Mesenchymal stem cell (in vitro differentiated cells and primary cell): ENCODE data around the gene CAPZB.

Experiments used
- DNase-seq: peaks from one replicate; pipeline ENCODE4 v3.0.0-alpha.2; 2013
- H2AFZ ChIP-seq: one replicate; pipeline ENCODE4 v1.6.1; 2013; ENCODE audit warnings: low read depth, mild to moderate bottlenecking, control low read depth, inconsistent platforms, low read length, moderate library complexity
- H2AK5ac ChIP-seq: 2 replicates; pipeline ENCODE4 v1.6.1; 2013; ENCODE audit warnings: low read length, moderate library complexity, mild to moderate bottlenecking, inconsistent platforms; ENCODE audit not compliant: severe bottlenecking
- H2BK120ac ChIP-seq: one replicate; pipeline ENCODE4 v1.6.1; 2013; ENCODE audit warnings: low read depth, mild to moderate bottlenecking, inconsistent platforms, low read length, moderate library complexity
- H2BK12ac ChIP-seq, 2 experiments: one replicate each; pipeline ENCODE4 v1.6.1; 2013; ENCODE audit warnings: inconsistent platforms in 2 of 2, low read length in 2 of 2, mild to moderate bottlenecking in 2 of 2, moderate library complexity in 2 of 2, control low read depth in 1 of 2
- H2BK15ac ChIP-seq: one replicate; pipeline ENCODE4 v1.6.1; 2013; ENCODE audit warnings: mild to moderate bottlenecking, low read depth, inconsistent platforms; ENCODE audit not compliant: poor library complexity, severe bottlenecking
- H2BK5ac ChIP-seq: 2 replicates; pipeline ENCODE4 v1.6.1; 2013; ENCODE audit warnings: low read depth, mild to moderate bottlenecking, low read length, control low read depth, inconsistent platforms; ENCODE audit not compliant: poor library complexity, severe bottlenecking
- H3K14ac ChIP-seq, 2 experiments: one replicate each; pipeline ENCODE4 v1.6.1; 2013; ENCODE audit warnings: inconsistent platforms in 2 of 2, low read length in 2 of 2, control low read depth in 1 of 2, mild to moderate bottlenecking in 1 of 2, moderate library complexity in 1 of 2
- H3K18ac ChIP-seq, 2 experiments: one replicate each; pipeline ENCODE4 v1.6.1; 2013; ENCODE audit warnings: inconsistent platforms in 2 of 2, low read length in 2 of 2, control low read depth in 1 of 2, low read depth in 1 of 2, mild to moderate bottlenecking in 1 of 2
- H3K23ac ChIP-seq, 2 experiments: one replicate each; pipeline ENCODE4 v1.6.1; 2013; ENCODE audit warnings: inconsistent platforms in 2 of 2, low read length in 2 of 2, mild to moderate bottlenecking in 2 of 2, moderate library complexity in 2 of 2, control low read depth in 1 of 2
- H3K27ac ChIP-seq: 2 replicates; pipeline ENCODE4 v1.5.1; 2013; ENCODE audit warnings: mild to moderate bottlenecking, moderate library complexity, low read length, control low read depth, inconsistent platforms; ENCODE audit not compliant: poor library complexity, severe bottlenecking
- H3K27me3 ChIP-seq, 2 experiments: 2 replicates each; pipeline versions ENCODE4 v1.6.1 to v1.7.0; 2013; ENCODE audit warnings: low read length in 2 of 2, mild to moderate bottlenecking in 2 of 2, moderate library complexity in 2 of 2, control low read depth in 1 of 2, inconsistent platforms in 1 of 2; ENCODE audit not compliant: control insufficient read depth in 1 of 2, insufficient read depth in 1 of 2
- H3K36me3 ChIP-seq, 2 experiments: 2 replicates each; pipeline versions ENCODE4 v1.6.1 to v1.7.0; 2013; ENCODE audit warnings: low read length in 2 of 2, control low read depth in 1 of 2, inconsistent platforms in 1 of 2, low read depth in 1 of 2, mild to moderate bottlenecking in 1 of 2; ENCODE audit not compliant: insufficient read depth in 2 of 2, control insufficient read depth in 1 of 2
- H3K4ac ChIP-seq, 2 experiments: one replicate each; pipeline ENCODE4 v1.6.1; 2013; ENCODE audit warnings: inconsistent platforms in 2 of 2, low read length in 2 of 2, mild to moderate bottlenecking in 2 of 2, moderate library complexity in 2 of 2, control low read depth in 1 of 2, low read depth in 1 of 2
- H3K4me1 ChIP-seq: 2 replicates; pipeline ENCODE4 v1.6.1; 2013; ENCODE audit warnings: low read depth, low read length, control low read depth; ENCODE audit not compliant: control insufficient read depth, insufficient read depth
- H3K4me2 ChIP-seq: 2 replicates; pipeline ENCODE4 v1.6.1; 2013; ENCODE audit warnings: low read length, mild to moderate bottlenecking, inconsistent platforms; ENCODE audit not compliant: poor library complexity, severe bottlenecking
- H3K4me3 ChIP-seq, 2 experiments: 2 replicates each; pipeline versions ENCODE4 v1.5.1 to v1.7.0; 2013; ENCODE audit warnings: low read length in 2 of 2, mild to moderate bottlenecking in 2 of 2, control low read depth in 1 of 2, low read depth in 1 of 2; ENCODE audit not compliant: insufficient read depth in 1 of 2
- H3K79me1 ChIP-seq: replicated peaks from 2 replicates; pipeline ENCODE4 v1.6.1; 2013; ENCODE audit warnings: mild to moderate bottlenecking, control low read depth, low read length, inconsistent platforms; ENCODE audit not compliant: poor library complexity, severe bottlenecking
- H3K9ac ChIP-seq: 2 replicates; pipeline ENCODE4 v1.7.0; 2013; ENCODE audit warnings: mild to moderate bottlenecking, low read length, moderate library complexity
- H3K9me3 ChIP-seq: 2 replicates; pipeline ENCODE4 v1.7.0; 2013; ENCODE audit warnings: mild to moderate bottlenecking, low read length; ENCODE audit not compliant: control insufficient read depth
- H4K8ac ChIP-seq: one replicate; pipeline ENCODE4 v1.6.1; 2013; ENCODE audit warnings: inconsistent platforms, mild to moderate bottlenecking, low read length, moderate library complexity
- H4K91ac ChIP-seq: one replicate; pipeline ENCODE4 v1.6.1; 2013; ENCODE audit warnings: mild to moderate bottlenecking, low read length, inconsistent platforms
- WGBS: methylation state at CpG from one replicate; pipeline ENCODE4 v1.1.7; 2013; ENCODE audit warnings: mixed read lengths; 5-methylcytosine and 5-hydroxymethylcytosine counted together

Gene CAPZB

DNA sequence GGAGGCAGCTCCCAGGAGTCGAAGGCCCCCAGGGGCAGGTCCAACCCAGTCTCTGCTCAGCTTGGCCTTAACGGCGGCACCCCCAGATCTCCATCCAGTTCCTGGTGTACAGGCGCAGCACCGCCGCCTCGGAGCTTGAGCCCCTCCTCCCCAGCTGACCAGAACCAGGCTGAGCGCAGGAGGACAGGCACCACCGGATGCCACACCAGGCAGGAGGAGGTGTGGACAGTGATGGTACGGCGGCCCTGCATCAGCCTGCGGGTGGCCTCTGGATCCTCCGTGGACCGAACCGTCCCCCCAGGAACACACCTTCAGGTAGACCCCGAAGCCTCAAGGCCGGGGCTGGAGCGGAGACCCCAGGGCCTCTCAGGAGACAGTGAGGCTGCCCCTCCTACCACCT lies 156.9 kb downstream of the CAPZB start:
- Histone ChIP-seq H3K4me2 (no peak overlapping the region), H3K14ac (no peak overlapping the region), H4K91ac (no peak overlapping the region), H2AFZ (no peak overlapping the region), H3K4me1 (no peaks in the 10 kb centered on the region), H2BK15ac (no peak overlapping the region), H3K27ac (no peak overlapping the region), H3K79me1 (peaks cover 17% of the 10 kb centered on the region), H3K9me3 (no peaks in the 10 kb centered on the region), H3K9ac (no peak overlapping the region), H3K23ac (no peak overlapping the region), H3K36me3 (peaks cover 64 to 81% of the 10 kb centered on the region in 2 experiments), H2AK5ac (no peak overlapping the region), H3K18ac (no peak overlapping the region), H3K4ac (no peak overlapping the region), H2BK120ac (no peak overlapping the region), H2BK12ac (no peak overlapping the region), H2BK5ac (no peak overlapping the region), H3K4me3 (no peak overlapping the region), H4K8ac (no peak overlapping the region), H3K27me3 (no peaks in the 10 kb centered on the region)
- 99% methylated on average over 18 of the region's 18 CpGs for WGBS
- no peak for DNase-seq

DNA sequence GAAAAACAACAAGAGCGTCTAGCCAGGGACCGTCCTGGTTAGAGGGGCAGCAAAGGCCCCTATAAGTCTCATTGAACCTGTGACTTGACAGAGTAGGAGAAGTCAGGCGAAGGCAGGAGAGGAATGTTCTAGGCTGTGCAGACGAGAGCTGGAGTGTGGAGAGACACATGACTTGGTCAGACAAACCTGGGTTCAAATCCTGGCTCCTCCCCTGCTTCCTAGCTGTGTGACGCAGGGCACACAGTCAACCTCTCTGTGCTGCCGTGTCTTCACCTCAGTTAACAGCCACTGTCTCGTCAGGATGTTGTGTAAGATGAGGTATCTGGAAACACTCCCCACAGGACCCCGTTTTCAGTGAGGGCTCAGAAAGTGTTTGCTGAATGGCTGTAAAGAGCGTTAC lies 157.6 kb downstream of the CAPZB start:
- no peak overlapping the region for H2BK120ac ChIP-seq
- no peak overlapping the region for H3K27ac ChIP-seq

DNA sequence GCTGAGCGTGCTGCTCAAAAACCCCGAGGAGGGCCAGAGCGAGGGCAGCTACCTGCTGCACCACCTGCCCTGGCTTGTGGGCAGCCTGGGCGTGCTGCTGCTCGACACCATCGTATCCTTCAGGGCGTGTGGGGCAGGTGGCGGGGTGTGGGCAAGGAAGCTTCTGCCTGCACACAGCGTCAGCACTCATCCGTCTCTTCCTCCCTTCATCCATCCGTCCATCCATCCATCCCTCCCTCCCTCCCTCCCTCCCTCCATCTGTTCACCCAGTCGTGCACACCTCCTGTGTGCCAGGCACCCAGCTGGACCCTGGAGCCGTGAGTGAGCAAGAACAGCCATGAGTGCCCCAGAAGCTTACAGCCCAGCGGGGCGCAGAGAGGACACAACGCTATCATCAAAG lies 158.0 kb downstream of the CAPZB start:
- Histone ChIP-seq H3K9me3 (no peaks in the 10 kb centered on the region), H3K18ac (no peak overlapping the region), H3K4me3 (no peak overlapping the region), H3K27me3 (no peaks in the 10 kb centered on the region), H2BK5ac (no peak overlapping the region), H3K36me3 (peaks cover 75 to 83% of the 10 kb centered on the region in 2 experiments), H2BK120ac (no peak overlapping the region), H3K4me1 (no peaks in the 10 kb centered on the region), H2BK12ac (no peak overlapping the region), H4K8ac (no peak overlapping the region), H3K4ac (no peak overlapping the region), H2AK5ac (no peak overlapping the region), H2AFZ (no peak overlapping the region), H2BK15ac (no peak overlapping the region), H3K9ac (no peak overlapping the region), H3K4me2 (no peak overlapping the region), H4K91ac (no peak overlapping the region), H3K23ac (no peak overlapping the region), H3K79me1 (peaks cover 20% of the 10 kb centered on the region), H3K14ac (no peak overlapping the region), H3K27ac (no peak overlapping the region)
- DNase-seq: no peak
- WGBS: 96% methylated on average over 16 of the region's 16 CpGs

More for the DNA sequence above, 157.6 kb downstream of the CAPZB start:
- Histone ChIP-seq H3K18ac (no peak overlapping the region), H2BK12ac (no peak overlapping the region), H2AFZ (peak overlapping the region; percentile 7), H3K4me1 (no peaks in the 10 kb centered on the region), H3K79me1 (peaks cover 17% of the 10 kb centered on the region), H3K23ac (no peak overlapping the region), H3K14ac (no peak overlapping the region), H3K27me3 (no peaks in the 10 kb centered on the region), H2AK5ac (no peak overlapping the region), H3K9me3 (no peaks in the 10 kb centered on the region), H2BK5ac (no peak overlapping the region), H4K91ac (no peak overlapping the region), H3K4me3 (no peak overlapping the region), H4K8ac (no peak overlapping the region), H3K36me3 (peaks cover 71 to 81% of the 10 kb centered on the region in 2 experiments), H3K4ac (no peak overlapping the region), H3K9ac (no peak overlapping the region), H2BK15ac (no peak overlapping the region), H3K4me2 (no peak overlapping the region)
- 95% methylated on average over 9 of the region's 9 CpGs for WGBS
- DNase-seq: no peak

DNA sequence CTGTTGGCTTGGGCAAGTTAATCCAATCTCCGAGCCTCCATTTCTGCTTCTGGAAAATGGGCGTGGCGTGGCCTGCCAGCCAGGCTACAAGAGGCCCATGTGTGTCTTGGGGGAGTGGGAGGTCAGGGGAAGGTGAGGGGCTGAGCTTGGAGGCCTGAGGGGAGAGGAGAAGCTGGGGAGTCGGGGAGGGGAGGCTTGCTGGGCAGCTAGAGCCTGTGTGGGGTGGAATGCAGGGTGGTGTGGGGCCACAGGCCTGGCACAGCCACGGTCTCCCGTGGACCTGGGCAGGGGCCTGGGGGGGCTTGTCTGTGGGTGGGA lies 158.6 kb downstream of the CAPZB start:
- Histone ChIP-seq H2AK5ac (no peak overlapping the region), H3K27ac (no peak overlapping the region), H3K14ac (no peak overlapping the region), H4K8ac (no peak overlapping the region), H3K79me1 (peaks cover 22% of the 10 kb centered on the region), H2BK5ac (no peak overlapping the region), H2BK120ac (no peak overlapping the region), H3K4me2 (no peak overlapping the region), H2BK15ac (no peak overlapping the region), H2BK12ac (no peak overlapping the region), H4K91ac (no peak overlapping the region), H3K4ac (no peak overlapping the region), H3K9me3 (no peaks in the 10 kb centered on the region), H3K36me3 (peaks cover 80 to 85% of the 10 kb centered on the region in 2 experiments), H3K18ac (no peak overlapping the region), H3K4me3 (no peak overlapping the region), H3K9ac (no peak overlapping the region), H3K4me1 (no peaks in the 10 kb centered on the region), H2AFZ (no peak overlapping the region), H3K23ac (no peak overlapping the region), H3K27me3 (no peaks in the 10 kb centered on the region)
- WGBS: 91% methylated on average over 6 of the region's 6 CpGs
- DNase-seq: no peak
